BE2C (cell line): ENCODE results near the gene ZFAND2B.

ENCODE experiments used
- DNase-seq: peaks from one replicate; pipeline ENCODE4 v3.0.0-alpha.2; 2020
- H3K27me3 ChIP-seq: fragments of 250-450 bp; sonication (Bioruptor Pico); 2 replicates; pipeline ENCODE4 v1.5.1; 2020; ENCODE audit warnings: mild to moderate bottlenecking
- H3K36me3 ChIP-seq: fragments of 250-450 bp; sonication (Bioruptor Pico); 2 replicates; pipeline ENCODE4 v1.5.1; 2020; ENCODE audit warnings: mild to moderate bottlenecking
- H3K4me1 ChIP-seq: fragments of 250-450 bp; sonication (Bioruptor Pico); 2 replicates; pipeline ENCODE4 v1.5.1; 2020
- H3K4me3 ChIP-seq: 2 replicates; pipeline ENCODE4 v1.5.1; 2011; ENCODE audit warnings: low read depth, low read length
- H3K9me3 ChIP-seq: fragments of 250-450 bp; sonication (Bioruptor Pico); 2 replicates; pipeline ENCODE4 v1.5.1; 2020
- CTCF ChIP-seq: IDR thresholded peaks from 2 replicates; pipeline ENCODE4 v1.5.1; 2012; ENCODE audit warnings: mild to moderate bottlenecking, low read depth, low read length

Gene ZFAND2B

GRCh38 chr2:219181531-219181930 lies 25.1 kb upstream of the ZFAND2B start:
- Histone ChIP-seq H3K27me3 (no peaks in the 10 kb centered on the region), H3K4me3 (no peak overlapping the region), H3K4me1 (no peaks in the 10 kb centered on the region), H3K9me3 (no peaks in the 10 kb centered on the region), H3K36me3 (peaks cover 21% of the 10 kb centered on the region)
- DNase-seq, result no peak
- TF ChIP-seq CTCF, result no peak

- Histone ChIP-seq H3K27me3 (no peaks in the 10 kb centered on the region), H3K9me3 (no peaks in the 10 kb centered on the region), H3K36me3 (peaks cover 21% of the 10 kb centered on the region), H3K4me1 (no peaks in the 10 kb centered on the region), H3K4me3 (no peak overlapping the region)
- no peak for TF ChIP-seq CTCF
- DNase-seq, result no peak
Observed at GRCh38 chr2:219182331-219183150, 24.0 kb upstream of the ZFAND2B start.

- no peaks in the 10 kb centered on the region for H3K27me3 ChIP-seq
- no peaks in the 10 kb centered on the region for H3K9me3 ChIP-seq
- H3K4me1 ChIP-seq, result no peaks in the 10 kb centered on the region
- peaks cover 21% of the 10 kb centered on the region for H3K36me3 ChIP-seq
- DNase-seq, result no peak
- TF ChIP-seq CTCF, result no peak
- no peak overlapping the region for H3K4me3 ChIP-seq
Observed at GRCh38 chr2:219183151-219183772, 23.3 kb upstream of the ZFAND2B start.

GRCh38 chr2:219184121-219184520 lies 22.5 kb upstream of the ZFAND2B start:
- no peaks in the 10 kb centered on the region for H3K4me1 ChIP-seq
- H3K9me3 ChIP-seq, result no peaks in the 10 kb centered on the region
- H3K27me3 ChIP-seq, result no peaks in the 10 kb centered on the region
- peaks cover 21% of the 10 kb centered on the region for H3K36me3 ChIP-seq
- H3K4me3 ChIP-seq, result no peak overlapping the region
- no peak for TF ChIP-seq CTCF
- no peak for DNase-seq

- H3K4me3 ChIP-seq, result no peak overlapping the region
- no peaks in the 10 kb centered on the region for H3K9me3 ChIP-seq
- TF ChIP-seq CTCF, result no peak
- DNase-seq, result no peak
- peaks cover 11% of the 10 kb centered on the region for H3K36me3 ChIP-seq
- H3K4me1 ChIP-seq, result no peaks in the 10 kb centered on the region
- no peaks in the 10 kb centered on the region for H3K27me3 ChIP-seq
Observed at GRCh38 chr2:219186754-219187456, 19.7 kb upstream of the ZFAND2B start.
